Astrocyte (in vitro differentiated cells and primary cell): ENCODE measurements around the gene TAGLN. TPM values are rescaled to one million over a fixed set of nuclear protein-coding genes. Genes with fewer than 3 reads are reported as not detected.

Experiments
- DNase-seq: peaks from one replicate; pipeline ENCODE4 v3.0.0-alpha.2; 2010; ENCODE audit warnings: low read depth
- FAIRE-seq: peaks from 2 replicates; lab custom pipeline; 2011; peaks lifted over from hg19 to GRCh38; lab: Jason Lieb, UNC
- H2AFZ ChIP-seq: 2 replicates; pipeline ENCODE4 v1.6.0; 2012; ENCODE audit warnings: low read depth, low read length, inconsistent platforms
- H3K27ac ChIP-seq: 2 replicates; pipeline ENCODE4 v1.5.1; 2011; ENCODE audit warnings: low read depth, low read length, inconsistent platforms
- H3K27me3 ChIP-seq: 2 replicates; pipeline ENCODE4 v1.6.0; 2011; ENCODE audit warnings: low read length, inconsistent platforms; ENCODE audit not compliant: insufficient read depth
- H3K36me3 ChIP-seq: 2 replicates; pipeline ENCODE4 v1.5.1; 2011; ENCODE audit warnings: low read length, inconsistent platforms; ENCODE audit not compliant: insufficient read depth
- H3K4me1 ChIP-seq: 2 replicates; pipeline ENCODE4 v1.5.1; 2011; ENCODE audit warnings: low read length, inconsistent platforms; ENCODE audit not compliant: insufficient read depth
- H3K4me2 ChIP-seq: 2 replicates; pipeline ENCODE4 v1.6.0; 2012; ENCODE audit warnings: low read length, inconsistent platforms
- H3K4me3 ChIP-seq: 2 replicates; pipeline ENCODE4 v1.5.1; 2011; ENCODE audit warnings: low read depth, mild to moderate bottlenecking, low read length, inconsistent platforms; ENCODE audit not compliant: insufficient read depth
- H3K79me2 ChIP-seq: 2 replicates; pipeline ENCODE4 v1.6.0; 2012; ENCODE audit warnings: mild to moderate bottlenecking, low read length, inconsistent platforms; ENCODE audit not compliant: insufficient read depth
- H3K9ac ChIP-seq: 2 replicates; pipeline ENCODE4 v1.6.0; 2012; ENCODE audit warnings: mild to moderate bottlenecking, low read length, inconsistent platforms
- H3K9me3 ChIP-seq: 2 replicates; pipeline ENCODE4 v1.5.1; 2012; ENCODE audit warnings: low read depth, mild to moderate bottlenecking, low read length, inconsistent platforms; ENCODE audit not compliant: insufficient read depth
- H4K20me1 ChIP-seq: 2 replicates; pipeline ENCODE4 v1.6.0; 2012; ENCODE audit warnings: low read length, inconsistent platforms; ENCODE audit not compliant: insufficient read depth
- H3K27ac Mint-ChIP-seq: one replicate; pipeline ENCODE4 v1.8.0; 2021; ENCODE audit warnings: mild to moderate bottlenecking, mixed read lengths; ENCODE audit not compliant: unreplicated experiment
- H3K27me3 Mint-ChIP-seq: one replicate; pipeline ENCODE4 v1.8.0; 2021; ENCODE audit warnings: low read depth, mixed read lengths; ENCODE audit not compliant: unreplicated experiment
- H3K36me3 Mint-ChIP-seq: one replicate; pipeline ENCODE4 v1.8.0; 2021; ENCODE audit warnings: low read depth, mixed read lengths; ENCODE audit not compliant: unreplicated experiment
- H3K4me1 Mint-ChIP-seq: one replicate; pipeline ENCODE4 v1.8.0; 2021; ENCODE audit warnings: low read depth, mixed read lengths; ENCODE audit not compliant: unreplicated experiment
- H3K4me3 Mint-ChIP-seq: one replicate; pipeline ENCODE4 v1.8.0; 2021; ENCODE audit warnings: mild to moderate bottlenecking, moderate library complexity, mixed read lengths; ENCODE audit not compliant: unreplicated experiment
- H3K9me3 Mint-ChIP-seq: one replicate; pipeline ENCODE4 v1.8.0; 2021; ENCODE audit warnings: mild to moderate bottlenecking, mixed read lengths; ENCODE audit not compliant: unreplicated experiment
- EZH2 ChIP-seq: IDR thresholded peaks from 2 replicates; pipeline ENCODE4 v1.6.1; 2012; ENCODE audit warnings: mild to moderate bottlenecking, low read length, inconsistent platforms; ENCODE audit not compliant: insufficient read depth
- total RNA-seq: library from RNA; stranded (reverse); gene quantifications from 2 replicates; pipeline ENCODE4 v1.2.1, GENCODE V29; 2021
- TF ChIP-seq, protein P1 (sequence below): IDR thresholded peaks from 2 replicates; pipeline ENCODE4 v1.5.1; 2011; ENCODE audit warnings: low read depth, mild to moderate bottlenecking, inconsistent platforms, low read length, moderate library complexity; ENCODE audit not compliant: insufficient read depth

The TAGLN gene
- total RNA-seq, 1 donor from 2014 or later, result 4,004 TPM

DNA sequence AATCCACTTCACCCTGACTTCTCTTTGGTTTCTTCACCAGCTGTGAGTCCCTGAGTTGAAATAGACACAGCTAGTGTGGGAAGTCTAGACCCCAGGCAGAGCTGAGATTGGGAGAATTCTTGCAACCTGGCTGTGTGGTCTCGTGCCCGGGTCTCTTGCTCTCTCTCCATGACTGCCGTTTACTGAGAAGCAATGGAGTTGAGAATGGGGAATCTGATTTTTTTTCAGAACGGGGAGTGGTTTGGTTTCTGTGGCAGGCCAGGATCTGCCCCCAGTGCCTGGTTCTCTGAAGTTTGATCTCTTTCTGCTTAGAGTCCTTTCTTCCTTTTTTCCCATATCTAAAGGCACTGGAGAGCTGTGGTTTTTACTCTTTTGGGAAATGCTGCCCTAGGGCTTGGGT, 19.1 kb upstream of the TAGLN start:
- no peaks in the 10 kb centered on the region for H3K9me3 ChIP-seq
- FAIRE-seq (no peak), DNase-seq (no peak)
- Mint-ChIP-seq H3K4me3 (peak overlapping the region; percentile 93), H3K27ac (peak overlapping the region; percentile 90), H3K4me1 (peaks cover 12% of the 10 kb centered on the region), H3K9me3 (no peaks in the 10 kb centered on the region), H3K36me3 (peaks cover 22% of the 10 kb centered on the region), H3K27me3 (no peaks in the 10 kb centered on the region)
- peaks cover 4% of the 10 kb centered on the region for H3K79me2 ChIP-seq
- H3K27ac ChIP-seq, result no peak overlapping the region
- peak overlapping the region; percentile 72 for H3K4me3 ChIP-seq
- peak overlapping the region; percentile 98 for H3K4me2 ChIP-seq
- TF ChIP-seq EZH2, result no peak
- TF ChIP-seq, protein P1, sequence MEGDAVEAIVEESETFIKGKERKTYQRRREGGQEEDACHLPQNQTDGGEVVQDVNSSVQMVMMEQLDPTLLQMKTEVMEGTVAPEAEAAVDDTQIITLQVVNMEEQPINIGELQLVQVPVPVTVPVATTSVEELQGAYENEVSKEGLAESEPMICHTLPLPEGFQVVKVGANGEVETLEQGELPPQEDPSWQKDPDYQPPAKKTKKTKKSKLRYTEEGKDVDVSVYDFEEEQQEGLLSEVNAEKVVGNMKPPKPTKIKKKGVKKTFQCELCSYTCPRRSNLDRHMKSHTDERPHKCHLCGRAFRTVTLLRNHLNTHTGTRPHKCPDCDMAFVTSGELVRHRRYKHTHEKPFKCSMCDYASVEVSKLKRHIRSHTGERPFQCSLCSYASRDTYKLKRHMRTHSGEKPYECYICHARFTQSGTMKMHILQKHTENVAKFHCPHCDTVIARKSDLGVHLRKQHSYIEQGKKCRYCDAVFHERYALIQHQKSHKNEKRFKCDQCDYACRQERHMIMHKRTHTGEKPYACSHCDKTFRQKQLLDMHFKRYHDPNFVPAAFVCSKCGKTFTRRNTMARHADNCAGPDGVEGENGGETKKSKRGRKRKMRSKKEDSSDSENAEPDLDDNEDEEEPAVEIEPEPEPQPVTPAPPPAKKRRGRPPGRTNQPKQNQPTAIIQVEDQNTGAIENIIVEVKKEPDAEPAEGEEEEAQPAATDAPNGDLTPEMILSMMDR, result no peak
- peaks cover 9% of the 10 kb centered on the region for H3K36me3 ChIP-seq
- H3K27me3 ChIP-seq, result no peaks in the 10 kb centered on the region
- peak overlapping the region; percentile 85 for H3K9ac ChIP-seq
- no peak overlapping the region for H2AFZ ChIP-seq
- H4K20me1 ChIP-seq, result no peaks in the 10 kb centered on the region
- peaks cover 28% of the 10 kb centered on the region for H3K4me1 ChIP-seq

DNA sequence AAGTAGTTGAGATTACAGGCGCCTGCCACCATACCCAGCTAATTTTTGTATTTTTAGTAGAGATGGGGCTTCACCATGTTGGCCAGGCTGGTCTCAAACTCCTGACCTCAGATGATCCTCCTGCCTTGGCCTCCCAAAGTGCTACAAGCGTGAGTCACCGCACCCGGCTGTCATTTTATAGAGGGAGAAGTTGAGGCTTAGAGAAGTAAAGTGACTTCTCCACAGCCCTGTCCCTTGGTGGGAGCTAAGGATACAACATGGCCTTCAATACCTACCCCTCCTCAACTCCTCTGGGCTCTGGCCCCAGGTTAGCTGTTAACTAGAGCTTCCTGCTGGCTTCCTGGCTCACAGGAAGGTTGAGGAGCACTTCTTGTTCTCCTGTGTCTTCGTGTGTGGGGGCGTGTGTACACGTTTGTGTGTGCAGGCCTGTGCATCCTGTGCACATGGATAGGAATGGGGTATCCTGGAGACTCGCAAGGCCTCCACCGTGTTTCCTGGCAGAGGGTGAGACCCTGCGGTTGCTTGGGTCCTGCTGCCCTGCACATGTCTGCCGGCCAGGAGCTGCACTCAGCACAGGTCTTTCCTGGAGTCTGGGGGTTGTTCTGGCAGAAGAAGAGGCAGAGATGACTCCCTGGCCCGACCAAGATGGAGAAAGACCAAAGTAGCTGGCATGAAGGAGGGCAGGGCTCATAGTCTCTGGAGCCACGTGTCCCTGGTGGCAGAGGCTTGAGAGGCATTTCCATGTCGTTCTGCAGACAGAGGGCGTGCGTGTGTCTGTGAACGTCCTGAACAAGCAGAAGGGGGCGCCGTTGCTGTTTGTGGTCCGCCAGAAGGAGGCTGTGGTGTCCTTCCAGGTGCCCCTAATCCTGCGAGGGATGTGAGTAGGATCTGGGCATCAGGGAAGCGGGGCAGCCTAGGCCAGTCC, 18.2 kb upstream of the TAGLN start:
- Histone ChIP-seq H3K27ac (no peak overlapping the region), H3K4me3 (no peak overlapping the region), H3K9me3 (no peaks in the 10 kb centered on the region), H3K36me3 (peaks cover 9% of the 10 kb centered on the region), H2AFZ (no peak overlapping the region), H3K9ac (no peak overlapping the region), H3K4me2 (peak overlapping the region; percentile 98), H3K4me1 (peaks cover 28% of the 10 kb centered on the region), H4K20me1 (no peaks in the 10 kb centered on the region), H3K79me2 (peaks cover 4% of the 10 kb centered on the region), H3K27me3 (no peaks in the 10 kb centered on the region)
- no peak for FAIRE-seq
- TF ChIP-seq EZH2, result no peak
- TF ChIP-seq, protein P1, result peak; percentile 32
- Mint-ChIP-seq H3K9me3 (no peaks in the 10 kb centered on the region), H3K27me3 (no peaks in the 10 kb centered on the region), H3K36me3 (peaks cover 16% of the 10 kb centered on the region), H3K27ac (no peak overlapping the region), H3K4me3 (peak overlapping the region; percentile 93), H3K4me1 (peaks cover 9% of the 10 kb centered on the region)
- peak; percentile 49 for DNase-seq
